ENCODE measurements around the gene MEAF6.
"Not testable (repeated sequence)": the region's sequence is repeated elsewhere in the genome, so short reads cannot be mapped to it uniquely, and the experiment has no call there.

The MEAF6 gene

DNA sequence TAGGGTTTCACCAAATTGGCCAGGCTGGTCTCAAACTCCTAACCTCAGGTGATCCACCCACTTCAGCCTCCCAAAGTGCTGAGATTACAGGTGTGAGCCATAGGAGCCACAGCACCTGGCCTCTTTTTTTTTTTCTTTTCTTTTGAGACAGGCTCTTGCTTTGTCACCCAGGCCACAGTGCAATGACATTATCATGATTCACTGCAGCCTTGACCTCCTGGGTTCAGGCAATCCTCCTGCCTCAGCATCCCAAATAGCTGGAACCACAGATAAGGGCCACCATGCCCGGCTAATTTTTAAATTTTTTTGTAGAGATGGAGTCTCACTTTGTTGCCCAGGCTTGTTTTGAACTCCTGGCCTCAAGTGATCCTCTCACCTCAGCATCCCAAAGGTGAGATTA, 15.3 kb upstream of the MEAF6 start:
- not testable (repeated sequence) for DNase-seq

DNA sequence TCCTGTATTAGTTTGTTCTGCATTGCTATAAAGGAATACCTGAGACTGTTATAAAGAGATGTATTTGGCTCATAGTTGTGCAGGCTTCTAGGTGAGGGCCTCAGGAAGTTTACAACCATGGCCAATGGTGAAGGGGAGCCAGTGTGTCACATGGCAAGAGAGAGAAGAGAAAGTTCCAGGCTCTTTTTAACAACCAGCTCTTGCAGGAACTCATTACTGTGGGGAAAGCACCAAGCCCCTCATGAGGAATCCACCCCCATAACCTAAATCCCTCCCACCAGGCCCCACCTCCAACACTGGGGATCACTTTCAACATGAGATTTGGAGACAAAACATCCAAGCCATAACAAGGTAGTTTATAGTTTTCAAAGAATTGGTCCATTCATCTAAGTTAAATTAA, 5.0 kb upstream of the MEAF6 start:
- DNase-seq: no peak

DNA sequence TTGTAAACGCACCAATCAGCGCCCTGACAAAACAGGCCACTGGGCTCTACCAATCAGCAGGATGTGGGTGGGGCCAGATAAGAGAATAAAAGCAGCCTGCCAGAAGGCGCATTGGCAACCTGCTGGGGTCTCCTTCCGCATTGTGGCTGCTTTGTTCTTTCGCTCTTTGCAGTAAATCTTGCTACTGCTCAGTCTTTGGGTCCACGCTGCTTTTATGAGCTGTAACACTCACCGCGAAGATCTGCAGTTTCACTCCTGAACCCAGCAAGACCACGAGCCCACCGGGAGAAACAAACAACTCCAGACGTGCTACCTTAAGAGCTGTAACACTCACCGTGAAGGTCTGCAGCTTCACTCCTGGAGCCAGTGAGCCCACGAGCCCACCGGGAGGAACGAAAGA, 4.4 kb upstream of the MEAF6 start:
- not testable (repeated sequence) for DNase-seq

DNA sequence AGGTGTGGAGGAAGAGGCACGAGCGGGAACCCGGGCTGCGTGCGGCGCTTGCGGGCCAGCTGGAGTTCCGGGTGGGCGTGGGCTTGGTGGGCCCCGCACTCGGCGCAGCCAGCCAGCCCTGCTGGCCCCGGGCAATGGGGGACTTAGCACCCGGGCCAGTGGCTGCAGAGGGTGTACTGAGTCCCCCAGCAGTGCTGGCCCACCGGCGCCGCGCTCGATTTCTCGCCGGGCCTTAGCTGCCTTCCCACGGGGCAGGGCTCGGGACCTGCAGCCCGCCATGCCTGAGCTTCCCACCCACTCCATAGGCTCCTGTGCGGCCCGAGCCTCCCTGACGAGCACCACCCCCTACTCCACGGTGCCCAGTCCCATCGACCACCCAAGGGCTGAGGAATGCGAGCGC, 3.7 kb upstream of the MEAF6 start:
- DNase-seq: not testable (repeated sequence)

DNA sequence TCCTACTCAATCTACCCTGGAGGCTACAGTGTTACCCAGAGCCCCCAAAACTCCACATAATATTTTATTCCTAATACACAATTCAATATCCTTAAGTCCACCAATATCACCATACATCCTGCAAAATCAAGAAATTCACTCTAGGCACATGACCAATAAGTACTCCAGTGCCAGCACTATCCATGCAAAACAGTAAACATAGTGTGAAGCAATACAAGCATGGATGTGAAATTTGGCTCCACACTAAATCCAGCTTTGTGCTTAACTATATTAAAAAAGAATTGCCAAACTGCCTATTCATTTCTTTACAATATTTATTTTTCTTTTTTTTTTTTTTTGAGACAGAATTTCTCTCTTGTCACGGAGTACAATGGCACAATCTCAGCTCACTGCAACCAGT, 3.0 kb upstream of the MEAF6 start:
- no peak for DNase-seq

DNA sequence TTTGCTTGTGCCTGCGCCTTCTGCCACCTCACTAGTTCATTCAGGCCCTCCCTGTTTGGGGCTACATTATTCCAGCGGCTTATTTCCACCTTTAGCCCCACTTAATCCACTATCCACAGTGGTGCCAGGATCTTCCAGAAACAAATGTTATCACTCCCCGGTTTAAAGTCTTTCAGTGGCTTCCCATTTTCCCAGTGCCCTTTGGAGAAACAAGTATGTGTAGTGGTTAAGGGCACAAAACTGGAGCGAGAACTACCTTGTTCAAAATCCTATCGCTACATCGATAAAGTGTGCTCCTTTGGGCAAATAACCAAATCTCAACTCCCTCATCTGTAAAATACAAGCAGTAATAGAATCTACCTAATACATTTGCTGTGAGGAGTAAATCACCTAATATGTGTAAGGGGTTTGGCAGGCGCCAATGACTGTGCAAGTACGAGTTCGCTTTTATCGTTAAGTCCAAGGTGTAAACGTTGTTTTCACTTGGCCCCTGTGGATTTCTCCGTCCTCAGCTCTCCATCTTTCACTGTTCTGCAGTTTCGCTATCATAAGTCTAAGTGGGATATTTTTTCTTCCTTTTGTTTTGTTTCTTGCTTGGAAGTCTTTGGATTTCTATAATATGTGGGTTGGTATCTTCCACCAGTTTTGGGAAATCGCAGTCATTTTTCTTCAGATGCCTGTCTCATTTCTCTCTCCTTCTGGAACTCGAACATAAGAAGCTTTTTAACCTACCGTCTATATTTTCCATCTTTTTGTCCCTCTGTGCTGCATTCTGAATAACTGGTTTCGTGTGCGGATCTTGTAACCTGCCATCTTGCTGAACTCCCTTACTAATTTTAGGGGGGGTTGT, 844 bp upstream of the MEAF6 start:
- no peak for DNase-seq

DNA sequence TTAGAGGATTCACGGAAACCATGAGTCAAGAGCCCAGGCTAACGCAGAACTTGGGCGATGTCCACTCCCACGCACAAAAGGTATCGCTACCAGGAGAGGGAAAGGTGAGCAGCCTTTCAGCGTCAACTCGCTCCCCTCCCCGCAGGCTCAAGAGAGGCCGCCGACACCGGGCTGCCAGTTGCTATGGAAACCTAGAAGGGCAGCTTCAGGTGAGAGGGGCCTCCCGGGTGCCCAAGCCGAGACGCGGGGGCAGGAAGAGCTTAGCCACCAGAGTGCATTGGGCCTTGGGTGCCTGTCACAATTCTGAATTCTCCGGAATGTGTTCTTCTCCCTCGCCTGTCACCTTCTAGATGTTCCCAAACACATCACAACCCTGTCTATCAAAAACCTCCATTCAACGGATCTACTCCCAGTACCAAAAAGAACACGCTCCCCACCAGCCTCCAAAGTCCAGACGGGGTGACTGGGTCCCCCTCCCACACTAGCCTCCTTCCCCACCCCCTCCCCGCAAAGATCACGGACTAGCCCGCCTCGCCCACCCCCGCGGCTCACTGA, 694 bp downstream of the MEAF6 start:
- DNase-seq: peak; percentile 6

DNA sequence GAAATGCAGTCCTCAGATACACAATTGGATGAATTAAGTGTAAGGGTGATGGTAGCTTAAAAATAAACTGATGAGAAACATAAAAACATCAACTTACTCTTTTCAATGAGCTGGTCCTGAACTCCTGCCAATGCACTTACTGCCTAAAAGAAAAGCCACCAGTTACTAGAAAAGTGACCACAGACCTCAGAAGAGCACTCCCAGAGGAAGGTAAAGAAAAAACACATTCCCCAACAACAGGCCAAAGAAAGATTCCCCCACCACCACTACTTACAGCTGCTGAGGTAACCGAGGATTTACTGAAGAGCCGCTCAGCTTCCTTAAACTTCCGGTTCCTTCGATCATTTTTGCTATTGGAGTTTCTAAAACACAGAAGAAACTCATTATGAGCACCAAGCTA, 5.4 kb downstream of the MEAF6 start:
- no peak for DNase-seq

DNA sequence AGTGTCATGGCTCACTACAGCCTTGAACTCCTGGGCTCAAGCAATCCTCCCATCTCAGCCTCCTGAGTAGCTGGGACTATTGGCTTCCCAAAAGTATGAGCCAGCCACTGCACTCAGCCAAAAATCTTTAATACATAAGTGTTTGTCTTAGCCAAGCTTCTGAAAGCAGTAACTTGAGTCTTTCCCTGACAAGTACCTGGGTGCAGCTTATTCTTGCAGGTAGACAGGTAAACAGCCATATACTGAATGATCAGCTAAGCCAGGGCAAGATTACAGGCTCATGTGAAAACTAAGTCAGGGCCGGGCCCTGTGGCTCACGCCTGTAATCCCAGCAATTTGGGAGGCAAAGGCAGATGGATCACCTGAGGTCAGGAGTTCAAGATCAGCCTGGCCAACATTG, 7.8 kb downstream of the MEAF6 start:
- no peak for DNase-seq

DNA sequence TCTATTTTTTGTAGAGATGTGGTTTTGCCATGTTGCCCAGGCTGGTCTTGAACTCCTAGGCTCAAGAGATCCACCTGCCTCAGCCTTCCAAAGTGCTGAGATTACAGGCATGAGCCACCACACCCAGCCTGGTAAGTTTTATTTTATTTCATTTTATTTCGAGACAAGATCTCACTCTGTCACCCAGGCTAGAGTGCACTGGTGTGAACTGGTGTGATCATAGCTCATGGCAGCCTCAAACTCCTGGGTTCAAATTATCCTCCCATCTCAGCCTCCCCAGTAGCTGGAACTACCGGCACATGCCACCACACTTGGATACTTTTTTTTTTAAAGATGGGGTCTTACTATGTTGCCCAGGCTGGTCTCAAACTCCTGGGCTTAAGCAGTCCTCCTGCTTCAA, 11.8 kb downstream of the MEAF6 start:
- DNase-seq: not testable (repeated sequence)

DNA sequence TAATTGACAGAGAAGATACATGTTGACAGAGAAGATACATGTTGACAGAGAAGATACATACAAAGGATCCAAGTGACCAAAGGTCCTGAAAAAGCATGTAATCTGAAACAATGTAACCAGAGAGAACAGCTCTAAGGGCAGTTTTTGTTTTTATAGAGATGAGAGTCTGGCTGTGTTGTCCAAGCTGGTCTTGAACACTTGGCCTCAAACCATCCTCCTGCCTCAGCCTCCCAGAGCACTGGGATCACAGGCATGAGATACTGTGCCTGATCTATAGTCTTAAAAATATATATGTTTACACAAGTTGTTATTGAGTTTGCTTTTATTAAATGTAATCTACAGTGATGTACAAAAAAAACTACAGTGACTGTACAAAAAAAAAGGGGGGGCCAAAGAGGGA, 12.5 kb downstream of the MEAF6 start:
- no peak for DNase-seq

DNA sequence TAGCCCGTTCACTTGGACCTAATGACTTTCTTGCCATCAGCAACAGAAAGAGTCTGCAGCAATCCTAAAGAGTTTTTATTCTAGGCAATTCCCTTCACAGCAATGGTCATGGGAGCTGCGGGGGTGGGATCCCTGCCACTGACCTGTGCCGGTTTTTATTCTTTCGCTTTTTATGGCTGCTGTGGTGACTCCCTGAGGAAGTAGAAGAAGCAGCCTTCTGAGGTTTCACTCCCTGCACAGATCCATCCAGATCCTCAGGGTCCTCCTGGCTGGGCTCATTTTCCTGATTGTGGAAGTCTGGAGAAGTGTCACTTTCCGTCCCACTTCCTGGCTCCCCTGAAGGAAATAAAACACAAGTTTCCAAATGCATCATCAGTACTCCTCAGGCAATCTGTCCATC, 12.9 kb downstream of the MEAF6 start:
- DNase-seq: no peak

DNA sequence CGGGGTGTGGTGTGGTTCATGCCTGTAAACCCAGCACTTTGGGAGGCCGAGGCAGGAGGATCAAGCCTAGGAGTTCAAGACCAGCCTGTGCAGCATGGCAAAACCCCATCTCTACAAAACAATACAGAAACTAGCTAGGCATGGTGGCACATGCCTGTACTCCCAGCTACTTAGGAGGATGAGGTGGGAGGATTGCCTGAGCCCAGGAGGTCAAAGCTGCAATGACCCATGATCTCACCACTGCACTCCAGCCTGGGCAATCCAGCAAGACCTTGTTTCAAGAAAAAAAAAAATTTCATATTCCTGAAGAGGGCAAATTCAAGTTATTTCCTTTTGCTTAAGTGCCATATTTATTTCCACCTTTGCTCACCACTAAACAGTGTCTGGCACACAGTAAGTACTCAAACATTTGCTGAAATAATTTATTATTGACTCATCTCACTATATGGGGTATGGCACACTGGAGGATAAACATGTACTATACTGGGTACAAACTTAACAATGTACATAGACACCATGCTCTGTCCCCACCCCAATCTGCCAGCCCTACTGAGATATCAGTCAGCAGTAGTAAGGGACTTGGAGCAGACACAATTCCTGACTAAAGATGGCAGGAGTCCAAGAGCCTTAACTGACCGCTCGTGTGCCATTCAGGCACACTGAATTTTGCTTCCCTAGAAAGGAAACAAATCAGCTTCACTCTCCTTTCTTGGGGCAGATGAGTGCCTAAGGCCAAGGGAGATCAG, 15.5 kb downstream of the MEAF6 start:
- DNase-seq: no peak

DNA sequence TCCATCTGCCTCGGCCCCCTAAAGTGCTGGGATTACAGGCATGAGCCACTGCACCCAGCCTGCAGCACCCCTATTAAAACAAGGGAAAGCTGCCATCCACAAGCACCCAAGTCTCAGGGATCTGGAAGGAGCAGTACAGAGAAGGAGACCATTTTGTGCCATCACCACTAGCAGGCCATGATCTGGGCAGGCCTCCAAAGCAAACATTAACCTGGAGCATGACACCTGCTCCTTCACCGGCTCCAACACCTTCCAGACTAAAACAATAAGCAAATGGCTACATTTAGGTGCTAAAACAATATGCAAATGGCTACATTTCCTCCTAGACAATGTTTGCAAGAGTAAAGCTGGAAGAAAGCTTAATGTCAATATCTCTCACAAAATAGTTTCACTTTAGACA, 16.7 kb downstream of the MEAF6 start:
- peak; percentile 67 for DNase-seq

DNA sequence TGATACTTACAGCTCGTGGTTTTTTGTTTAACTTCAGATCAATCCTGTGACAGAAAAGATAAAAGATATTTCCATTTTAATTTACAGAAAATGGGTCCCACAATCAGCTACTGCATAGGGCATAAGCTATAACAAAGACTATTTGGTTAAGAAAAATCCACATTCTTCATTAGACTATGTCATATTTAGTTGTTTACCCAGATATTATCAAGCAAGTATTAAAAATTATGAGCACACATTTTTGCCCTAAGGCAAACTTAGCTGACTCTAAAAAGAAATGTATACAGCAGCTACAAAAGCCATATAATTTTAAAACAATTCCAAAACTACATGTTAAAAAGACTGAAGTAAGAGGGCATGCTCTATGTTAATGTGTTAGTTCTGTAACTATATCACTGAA, 18.7 kb downstream of the MEAF6 start:
- DNase-seq: no peak

DNA sequence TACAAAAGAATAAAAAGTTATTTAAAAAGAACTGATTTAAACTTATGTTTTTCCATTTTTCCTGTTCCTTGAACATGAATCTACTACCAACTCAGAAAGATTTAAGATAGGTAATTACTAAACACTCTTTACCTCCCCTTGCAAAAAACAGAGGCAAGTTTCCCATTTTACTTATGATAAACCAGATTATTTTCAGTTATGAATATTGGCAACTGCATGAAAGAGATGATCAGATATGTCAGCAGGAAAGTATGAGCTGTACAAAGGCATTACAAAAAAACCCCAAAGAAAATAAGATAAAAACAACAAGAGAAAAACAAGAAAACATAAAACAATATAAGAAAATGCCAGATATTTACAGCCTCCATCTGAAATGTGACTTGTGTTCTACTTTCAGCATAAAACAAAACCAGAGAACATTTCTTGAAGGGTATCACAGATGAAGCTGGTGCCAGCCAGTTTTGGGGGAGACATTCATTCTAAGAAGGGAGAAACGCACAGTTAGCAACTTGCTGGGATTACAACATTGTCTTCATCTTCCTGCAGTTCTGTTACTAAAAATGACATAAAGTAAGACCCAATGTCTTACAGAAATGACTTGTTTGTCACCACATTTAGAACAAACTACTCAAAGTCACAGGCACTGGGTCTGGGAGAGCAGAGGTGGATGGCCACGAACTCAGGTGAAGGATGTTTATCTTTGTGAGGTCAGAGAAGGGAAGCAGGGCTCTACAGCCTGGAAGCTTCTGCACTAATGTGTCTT, 21.0 kb downstream of the MEAF6 start:
- no peak for DNase-seq

DNA sequence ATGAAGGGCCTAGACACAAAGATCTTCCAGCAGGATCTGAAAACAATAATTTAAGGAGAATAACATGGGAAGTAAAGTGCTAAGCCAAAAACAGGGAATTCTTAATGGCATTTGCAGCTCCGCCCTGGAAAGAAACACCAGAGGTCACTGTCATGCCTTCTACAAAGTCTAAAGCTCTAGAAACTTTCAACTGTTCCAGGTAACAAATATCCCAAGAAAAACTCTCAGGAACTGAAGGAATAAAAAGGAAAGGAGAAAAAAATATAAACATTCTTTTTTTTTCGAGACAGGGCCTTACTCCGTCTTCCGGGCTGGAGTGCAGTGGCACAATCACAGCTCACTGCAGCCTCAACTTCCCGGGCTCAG, 27.0 kb downstream of the MEAF6 start:
- no peak for DNase-seq

DNA sequence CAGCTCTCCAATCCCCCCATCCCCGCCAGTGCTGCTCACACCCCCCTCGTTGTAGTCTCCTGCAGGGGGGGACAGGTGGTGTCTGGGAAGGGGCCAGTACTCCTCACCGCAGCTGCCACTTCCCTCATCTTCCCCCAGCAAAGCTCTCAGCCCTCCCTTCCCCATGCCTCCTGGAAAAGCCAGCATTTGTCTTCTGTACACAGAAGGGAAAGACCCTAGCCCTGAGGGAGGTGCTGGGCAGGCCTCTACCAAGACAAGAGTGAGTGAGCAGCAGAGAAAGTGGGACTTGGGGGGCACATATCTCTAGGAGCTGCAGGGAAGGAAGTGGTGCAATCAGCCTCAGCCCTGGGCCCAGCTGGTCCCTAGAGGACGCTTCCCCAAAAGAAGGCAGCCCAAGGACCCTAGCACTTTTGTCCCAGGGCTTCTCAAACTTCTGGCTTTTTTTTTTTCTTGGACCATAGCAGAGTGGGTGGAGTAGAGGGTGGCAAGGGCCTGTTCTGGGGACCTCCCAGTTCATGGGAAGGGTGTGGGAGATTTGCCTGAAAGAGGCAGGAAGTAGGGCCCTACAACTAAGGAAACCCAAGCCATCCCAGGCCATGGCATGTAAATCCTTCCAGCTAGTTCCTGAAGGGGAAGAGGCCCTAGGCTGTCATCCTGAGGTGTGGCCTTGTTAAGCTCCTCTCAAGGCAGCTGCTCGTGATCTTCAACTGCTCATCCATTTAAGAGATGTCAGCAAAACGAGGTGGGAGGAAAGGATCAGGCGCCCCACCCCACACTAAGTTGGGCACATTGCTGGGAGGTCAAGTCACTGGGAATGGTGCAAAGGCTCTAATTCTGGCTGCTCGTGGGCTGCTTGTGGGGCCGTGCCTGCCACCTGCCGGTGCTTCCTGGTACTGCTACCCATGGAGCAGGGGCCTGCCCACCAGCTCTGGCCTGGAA, 27.6 kb downstream of the MEAF6 start:
- DNase-seq: peak; percentile 9

DNA sequence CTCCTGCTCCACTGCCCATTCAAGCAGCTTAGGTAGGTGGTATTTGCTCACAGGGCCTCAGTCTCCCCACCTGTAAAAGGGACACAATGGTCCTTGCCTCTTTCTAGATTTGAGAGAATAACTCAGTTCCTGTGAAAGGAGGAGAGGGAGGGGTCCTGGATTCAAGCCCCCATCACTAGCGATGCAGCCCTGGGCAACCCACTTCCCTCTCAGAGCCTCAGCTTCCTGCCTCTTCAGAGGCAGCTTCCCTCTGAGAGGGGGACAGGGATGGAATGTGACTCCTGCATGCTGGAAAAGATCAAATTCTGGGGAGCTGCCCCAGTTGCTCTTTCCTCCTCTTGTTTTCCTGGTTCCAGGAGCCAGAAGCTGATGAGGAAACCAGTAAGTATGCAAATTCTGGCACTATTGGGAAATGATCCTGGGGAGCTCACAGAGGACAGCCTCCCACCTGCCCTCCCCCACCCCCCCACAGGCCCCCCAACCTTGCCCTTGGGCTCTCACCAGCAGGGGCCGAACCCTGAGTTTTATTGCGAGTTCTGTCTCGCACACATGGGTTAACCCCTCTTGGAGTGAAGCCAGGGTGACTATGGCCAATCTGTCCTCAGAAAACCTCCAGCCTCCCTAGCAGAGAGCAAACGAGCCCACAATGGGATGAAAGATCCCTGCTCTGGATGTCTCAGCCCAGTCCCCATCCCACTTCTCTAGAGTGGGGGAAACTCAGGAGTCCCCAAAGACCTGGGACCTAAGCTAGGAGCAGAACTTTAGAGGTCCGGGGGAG, 28.5 kb downstream of the MEAF6 start:
- no peak for DNase-seq

DNA sequence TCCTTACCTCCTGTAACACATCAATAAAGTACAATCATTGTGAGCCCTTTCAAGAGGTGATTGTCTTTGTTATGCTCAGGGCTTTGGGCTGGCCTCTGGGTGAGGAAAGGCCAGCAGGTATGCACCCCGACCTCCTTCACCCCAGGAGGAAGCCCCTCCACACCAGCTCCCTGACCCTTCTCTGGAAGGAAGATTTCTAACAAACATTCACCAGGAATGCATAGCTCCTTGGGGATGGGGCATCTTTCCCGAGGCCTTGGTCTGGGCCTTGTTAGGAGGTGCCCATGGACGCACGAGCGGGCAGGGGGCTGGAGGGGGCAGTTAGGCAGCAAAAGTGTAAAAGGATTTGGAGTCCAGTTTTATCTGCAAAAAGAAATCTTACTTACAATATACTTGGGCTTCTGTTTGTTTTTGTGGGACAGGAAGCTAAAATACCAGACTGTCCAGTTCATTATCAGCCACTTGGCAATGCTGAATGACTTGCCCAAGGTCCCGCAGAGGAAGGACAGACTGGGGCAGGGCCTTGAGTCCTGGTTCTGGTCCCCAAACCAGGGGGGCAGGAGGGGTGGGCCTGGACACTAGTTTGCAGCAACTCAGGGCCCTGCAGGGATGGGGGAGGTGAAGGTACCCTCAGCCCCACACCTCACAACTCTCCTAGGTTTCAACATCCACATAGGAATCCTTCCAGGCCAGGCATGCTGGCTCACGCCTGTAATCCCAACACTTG, 30.1 kb downstream of the MEAF6 start:
- DNase-seq: no peak

DNA sequence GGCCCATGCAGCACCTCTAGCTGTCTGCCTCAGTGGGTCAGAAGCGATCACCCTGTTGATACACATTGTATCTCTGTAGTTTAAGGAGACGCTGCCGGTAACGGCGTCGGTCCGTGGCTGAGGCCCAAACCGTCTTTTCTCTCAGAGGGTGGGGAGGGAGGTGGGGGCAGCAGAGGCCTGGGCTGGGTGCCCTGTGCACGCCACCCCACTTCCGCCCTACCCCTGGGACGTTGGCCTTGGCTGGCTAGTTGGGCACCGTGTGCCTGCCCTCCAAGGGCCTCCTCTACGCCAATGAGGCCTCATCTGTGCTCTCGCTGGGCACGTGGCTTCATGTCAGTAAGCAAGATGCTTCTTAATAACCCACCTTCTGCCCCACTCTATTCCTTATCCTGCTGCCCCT, 30.8 kb downstream of the MEAF6 start:
- DNase-seq: no peak
